Gastroesophageal sphincter (tissue), 3 donors: ENCODE results near the gene COLGALT1.

Experiments
- POLR2A ChIP-seq, 2 donors: fragments of 450-650 bp; IDR thresholded peaks; one replicate each; pipeline ENCODE4 v1.6.1; 2017; ENCODE audit warnings: antibody characterized with exemption in 2 of 2, mild to moderate bottlenecking in 2 of 2, moderate library complexity in 1 of 2
- TF ChIP-seq, protein P1 (sequence below), 4 experiments: fragments of 200-600 bp in 2 of 4; fragments of 450-650 bp in 2 of 4; sonication (generic) in 1 of 4; IDR thresholded peaks; one replicate each; pipeline ENCODE4 v1.5.1; 2017 to 2019; ENCODE audit warnings: antibody characterized with exemption in 4 of 4, mild to moderate bottlenecking in 2 of 4, moderate library complexity in 2 of 4

DNA sequence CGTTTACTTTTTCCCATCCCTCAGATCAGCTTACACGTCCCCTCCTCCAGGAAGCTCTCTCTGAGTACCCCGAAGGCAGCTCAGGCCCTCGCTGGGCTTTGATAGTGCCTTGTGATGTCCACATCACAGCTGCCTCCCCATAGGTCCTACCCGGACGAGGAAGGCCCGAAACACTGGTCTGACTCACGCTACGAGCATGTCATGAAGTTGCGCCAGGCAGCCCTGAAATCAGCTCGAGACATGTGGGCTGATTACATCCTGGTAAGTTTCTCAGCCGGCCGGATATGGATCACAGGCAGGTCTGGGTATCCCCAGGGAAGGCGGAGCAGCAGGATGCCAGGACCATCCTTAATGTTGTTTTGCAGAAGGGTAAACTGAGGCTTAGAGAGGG lies 4.8 kb downstream of the COLGALT1 start:
- TF ChIP-seq, protein P1, sequence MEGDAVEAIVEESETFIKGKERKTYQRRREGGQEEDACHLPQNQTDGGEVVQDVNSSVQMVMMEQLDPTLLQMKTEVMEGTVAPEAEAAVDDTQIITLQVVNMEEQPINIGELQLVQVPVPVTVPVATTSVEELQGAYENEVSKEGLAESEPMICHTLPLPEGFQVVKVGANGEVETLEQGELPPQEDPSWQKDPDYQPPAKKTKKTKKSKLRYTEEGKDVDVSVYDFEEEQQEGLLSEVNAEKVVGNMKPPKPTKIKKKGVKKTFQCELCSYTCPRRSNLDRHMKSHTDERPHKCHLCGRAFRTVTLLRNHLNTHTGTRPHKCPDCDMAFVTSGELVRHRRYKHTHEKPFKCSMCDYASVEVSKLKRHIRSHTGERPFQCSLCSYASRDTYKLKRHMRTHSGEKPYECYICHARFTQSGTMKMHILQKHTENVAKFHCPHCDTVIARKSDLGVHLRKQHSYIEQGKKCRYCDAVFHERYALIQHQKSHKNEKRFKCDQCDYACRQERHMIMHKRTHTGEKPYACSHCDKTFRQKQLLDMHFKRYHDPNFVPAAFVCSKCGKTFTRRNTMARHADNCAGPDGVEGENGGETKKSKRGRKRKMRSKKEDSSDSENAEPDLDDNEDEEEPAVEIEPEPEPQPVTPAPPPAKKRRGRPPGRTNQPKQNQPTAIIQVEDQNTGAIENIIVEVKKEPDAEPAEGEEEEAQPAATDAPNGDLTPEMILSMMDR (IDR thresholded peaks at IDR 0.05), result no peak
- TF ChIP-seq POLR2A (IDR thresholded peaks at IDR 0.05), result no peak
